Measurements from ENCODE around the gene L3MBTL4. TPM values are rescaled to one million over a fixed set of nuclear protein-coding genes. Genes with fewer than 3 reads are reported as not detected.

The L3MBTL4 gene
- total and polyA plus RNA-seq, 9 of the 15 experiments (the other 6 are each of a cell fraction or from before 2014, with no cell fraction given), result not detected

GRCh38 chr18:6203791-6204190, 210.9 kb downstream of the L3MBTL4 start:
- POLR2A ChIA-PET, result no interaction called here
- 0% methylated on average over 3 of the region's 3 CpGs for WGBS (ENCODE audit: insufficient coverage, low coverage, missing lambda C conversion rate)
- in situ Hi-C loops (cut with MboI), result no loop called here

More at GRCh38 chr18:6203791-6204190, 210.9 kb downstream of the L3MBTL4 start:
- H3K9ac ChIP-seq (ENCODE audit: insufficient read depth in 1 of 2, low read depth in 2 of 2, low read length in 2 of 2), result no peak overlapping the region
- H3K4me3 ChIP-seq, result no peak overlapping the region
- H3K9me1 ChIP-seq (ENCODE audit: control insufficient read depth, insufficient read depth, low read length), result no peaks in the 10 kb centered on the region
- H3K9me3 ChIP-seq (replicated peaks; ENCODE audit: control insufficient read depth, insufficient read depth, low read depth, low read length), result peaks cover 5% of the 10 kb centered on the region; the same call in 1 of the 2 replicates
- no peak for TF ChIP-seq HES1 (IDR thresholded peaks at IDR 0.05; ENCODE audit: low read depth)
- no peak for TF ChIP-seq ZNF75A (CRISPR knock-in tag; IDR thresholded peaks at IDR 0.05)
- TF ChIP-seq ZNF384 (IDR thresholded peaks at IDR 0.05; ENCODE audit: low read depth, low read length), result no peak
- no peak for TF ChIP-seq MECOM (CRISPR knock-in tag; IDR thresholded peaks at IDR 0.05)
- no peak for TF ChIP-seq ZSCAN29 (IDR thresholded peaks at IDR 0.05)
- TF ChIP-seq GMEB1 (CRISPR knock-in tag; IDR thresholded peaks at IDR 0.05), result no peak
- H4K20me1 ChIP-seq (replicated peaks; ENCODE audit: control insufficient read depth, insufficient read depth, low read length), result no peaks in the 10 kb centered on the region
- H3K27me3 ChIP-seq (ENCODE audit: control insufficient read depth in 2 of 2, insufficient read depth in 2 of 2, low read length in 2 of 2), result no peaks in the 10 kb centered on the region
- ATAC-seq (no peak), DNase-seq (ENCODE audit: extremely low read depth in 1 of 4, low spot score in 3 of 4) (no peak), FAIRE-seq (no peak)
- H3K79me2 ChIP-seq (ENCODE audit: control insufficient read depth, insufficient read depth, low read length), result no peaks in the 10 kb centered on the region
- no peak overlapping the region for H3K27ac ChIP-seq (ENCODE audit: extremely low read depth, low read depth, low read length)
- BruUV-seq (replicated peaks), result no TSS peak
- no peak overlapping the region for H3K4me2 ChIP-seq (ENCODE audit: insufficient read depth, low read length)
- CTCF ChIA-PET (ENCODE audit: low intra/inter-chr PET ratio), result no interaction called here
- H2AFZ ChIP-seq (ENCODE audit: low read depth, low read length), result no peak overlapping the region
- intact Hi-C loops (cut with micrococcal nuclease), result no loop called here
- no peaks in the 10 kb centered on the region for H3K4me1 ChIP-seq (replicated peaks in 1 of 2; ENCODE audit: control insufficient read depth in 2 of 2, insufficient read depth in 2 of 2, low read length in 2 of 2)
- H3K36me3 ChIP-seq (ENCODE audit: control insufficient read depth, insufficient read depth, low read length), result no peaks in the 10 kb centered on the region

Data from K562 (cell line).